PC-9 (cell line): ENCODE measurements around the gene RABL3. TPM values are rescaled to one million over a fixed set of nuclear protein-coding genes. Genes with fewer than 3 reads are reported as not detected.

Experiments used
- BruUV-seq: library from RNA; stranded (reverse); fragments of 400-500 nt; replicated peaks from 2 replicates; lab custom pipeline; 2021; lab: Mats Ljungman, UMichigan
- CTCF ChIA-PET: fragments of 300-600 bp; sonication (Branson Sonifier 250); formaldehyde crosslinking; loops from one replicate; lab custom pipeline; 2022; ENCODE audit warnings: antibody characterized with exemption; lab: Charles Lee
- POLR2A ChIA-PET: fragments of 300-600 bp; sonication (Branson Sonifier 250); formaldehyde crosslinking; loops from one replicate; lab custom pipeline; 2022; ENCODE audit warnings: antibody characterized with exemption; ENCODE audit not compliant: unreplicated experiment; lab: Charles Lee
- DNase-seq, 2 experiments: peaks; one replicate each; pipeline versions ENCODE4 v3.0.0 to v3.0.0-alpha.2; 2015 to 2022; ENCODE audit warnings: mixed read lengths in 1 of 2
- H2AFZ ChIP-seq: fragments of 200-600 bp; sonication (generic); 2 replicates; pipeline ENCODE4 v1.8.1; 2017; ENCODE audit warnings: antibody characterized with exemption
- H3F3A ChIP-seq: fragments of 200-600 bp; sonication (generic); 2 replicates; pipeline ENCODE4 v1.8.1; 2017; ENCODE audit warnings: antibody characterized with exemption, mild to moderate bottlenecking, low read depth; ENCODE audit not compliant: insufficient read depth
- H3K27ac ChIP-seq: fragments of 200-600 bp; sonication (generic); 2 replicates; pipeline ENCODE4 v1.6.1; 2016; ENCODE audit warnings: mixed run types
- H3K27me3 ChIP-seq: fragments of 200-600 bp; sonication (generic); 2 replicates; pipeline ENCODE4 v1.6.1; 2016; ENCODE audit warnings: low read depth, mixed run types; ENCODE audit not compliant: insufficient read depth
- H3K36me3 ChIP-seq: fragments of 200-600 bp; sonication (generic); 2 replicates; pipeline ENCODE4 v1.6.1; 2016; ENCODE audit warnings: low read depth, mixed run types
- H3K4me1 ChIP-seq: fragments of 200-600 bp; sonication (generic); replicated peaks from 2 replicates; pipeline ENCODE4 v1.6.1; 2016; ENCODE audit warnings: mixed run types; ENCODE audit not compliant: insufficient read depth
- H3K4me2 ChIP-seq: fragments of 200-600 bp; sonication (generic); 2 replicates; pipeline ENCODE4 v1.6.1; 2017; ENCODE audit warnings: mixed run types
- H3K4me3 ChIP-seq: fragments of 200-600 bp; sonication (generic); 2 replicates; pipeline ENCODE4 v1.6.1; 2016; ENCODE audit warnings: mixed run types
- H3K79me2 ChIP-seq: fragments of 200-600 bp; sonication (generic); 2 replicates; pipeline ENCODE4 v1.6.1; 2017; ENCODE audit warnings: low read depth, mixed run types
- H3K9me2 ChIP-seq: fragments of 200-600 bp; sonication (generic); 2 replicates; pipeline ENCODE4 v1.8.1; 2017; ENCODE audit warnings: mild to moderate bottlenecking; ENCODE audit not compliant: insufficient read depth
- H3K9me3 ChIP-seq: fragments of 200-600 bp; sonication (generic); 2 replicates; pipeline ENCODE4 v1.8.1; 2016; ENCODE audit warnings: low read depth; ENCODE audit not compliant: insufficient read depth
- H4K20me1 ChIP-seq: fragments of 200-600 bp; sonication (generic); 2 replicates; pipeline ENCODE4 v1.8.1; 2017; ENCODE audit not compliant: insufficient read depth
- CTCF ChIP-seq: fragments of 200-600 bp; sonication (generic); conservative IDR thresholded peaks from 2 replicates; pipeline ENCODE4 v1.6.1; 2017; ENCODE audit warnings: mixed run types, antibody characterized with exemption, mild to moderate bottlenecking, moderate library complexity
- EZH2 ChIP-seq: fragments of 200-600 bp; sonication (generic); IDR thresholded peaks from 2 replicates; pipeline ENCODE4 v1.8.0; 2017; ENCODE audit warnings: antibody characterized with exemption, low read depth
- intact Hi-C: fragments of 100-400 bp; cut with micrococcal nuclease; formaldehyde crosslinking; loops from one replicate; pipeline ENCODE4 v1.10.0; 2022; ENCODE audit not compliant: unreplicated experiment
- total RNA-seq: library from RNA; stranded (reverse); gene quantifications from 2 replicates; pipeline ENCODE4 v1.2.3, GENCODE V29; 2021

Gene RABL3
- total RNA-seq, 1 experiment from 2014 or later, result 29.8 TPM

DNA sequence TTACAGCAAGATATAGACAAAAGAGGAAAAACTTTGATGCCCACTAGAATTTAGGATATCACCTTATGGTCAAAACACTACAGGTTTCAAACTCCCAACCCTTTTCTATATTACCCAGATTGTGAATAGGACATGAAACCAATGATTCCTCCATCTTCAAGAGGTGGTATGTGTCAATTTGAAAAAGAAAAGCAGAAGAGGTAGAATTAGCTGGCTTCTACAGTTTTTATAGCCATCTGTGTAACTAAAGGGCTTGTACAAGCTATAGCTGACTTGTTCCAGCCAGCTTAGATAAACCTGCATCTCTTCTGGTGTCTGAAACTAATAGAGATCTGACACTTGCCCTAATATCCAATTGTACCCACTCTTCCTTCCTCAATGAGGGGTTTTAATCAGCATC, 35.4 kb downstream of the RABL3 start:
- H3K27ac ChIP-seq, result no peak overlapping the region
- intact Hi-C loops, result no loop called here

GRCh38 chr3:120705884-120706582, 36.3 kb downstream of the RABL3 start:
- H3K79me2 ChIP-seq, result no peaks in the 10 kb centered on the region
- ChIA-PET CTCF (no interaction called here), POLR2A (interaction anchor here (0.6 kb wide), 1 partner anchor 138 kb away, joined by 8 read pairs; no protein-coding TSS in a partner anchor)
- no TSS peak for BruUV-seq
- no peak for DNase-seq
- H3K9me2 ChIP-seq, result no peaks in the 10 kb centered on the region
- H3K4me2 ChIP-seq, result no peak overlapping the region
- no peaks in the 10 kb centered on the region; the same call in 1 of the 2 replicates for H4K20me1 ChIP-seq
- TF ChIP-seq EZH2, result no peak
- no peak for TF ChIP-seq CTCF
- H3K4me3 ChIP-seq, result no peak overlapping the region
- no peak overlapping the region for H3K27ac ChIP-seq
- intact Hi-C loops, result no loop called here
- no peak overlapping the region for H2AFZ ChIP-seq
- H3K36me3 ChIP-seq, result no peaks in the 10 kb centered on the region
- H3K4me1 ChIP-seq, result no peaks in the 10 kb centered on the region
- H3F3A ChIP-seq, result no peaks in the 10 kb centered on the region
- H3K27me3 ChIP-seq, result no peaks in the 10 kb centered on the region
- H3K9me3 ChIP-seq, result no peaks in the 10 kb centered on the region

More for the DNA sequence above, 35.4 kb downstream of the RABL3 start:
- no peaks in the 10 kb centered on the region for H3K36me3 ChIP-seq
- no peaks in the 10 kb centered on the region for H3K9me3 ChIP-seq
- no peaks in the 10 kb centered on the region for H3K79me2 ChIP-seq
- H2AFZ ChIP-seq, result no peak overlapping the region
- no peaks in the 10 kb centered on the region for H4K20me1 ChIP-seq
- H3K27me3 ChIP-seq, result no peaks in the 10 kb centered on the region
- BruUV-seq, result no TSS peak
- TF ChIP-seq EZH2, result no peak
- TF ChIP-seq CTCF, result no peak
- CTCF ChIA-PET, result no interaction called here
- POLR2A ChIA-PET, result no interaction called here
- H3K9me2 ChIP-seq, result no peaks in the 10 kb centered on the region
- no peaks in the 10 kb centered on the region for H3F3A ChIP-seq
- H3K4me2 ChIP-seq, result no peak overlapping the region
- no peak overlapping the region for H3K4me3 ChIP-seq
- no peak for DNase-seq
- no peaks in the 10 kb centered on the region for H3K4me1 ChIP-seq

DNA sequence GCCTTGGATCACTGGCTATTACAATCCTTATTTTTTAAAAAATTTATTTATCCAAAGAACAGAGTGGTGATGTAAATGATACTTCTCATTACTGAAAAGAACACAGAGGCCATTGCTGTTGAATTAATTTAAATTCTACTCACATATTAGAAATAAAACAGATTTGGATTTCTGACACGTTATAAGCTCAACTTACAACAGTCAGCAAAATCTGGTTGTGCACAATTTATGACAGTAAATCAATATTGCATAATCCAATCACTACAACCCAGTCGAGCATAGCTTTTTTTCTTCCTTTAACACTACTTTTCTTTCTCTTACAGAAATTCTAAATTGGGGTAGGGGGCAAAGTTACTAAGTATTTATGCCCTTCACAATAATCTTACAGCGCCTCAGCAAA, 43.0 kb downstream of the RABL3 start:
- Histone ChIP-seq H3K9me3 (no peaks in the 10 kb centered on the region), H3F3A (no peaks in the 10 kb centered on the region), H4K20me1 (no peaks in the 10 kb centered on the region; the same call in 1 of the 2 replicates), H3K4me2 (no peak overlapping the region), H3K27me3 (no peaks in the 10 kb centered on the region), H3K79me2 (no peaks in the 10 kb centered on the region), H3K27ac (no peak overlapping the region), H3K4me1 (no peaks in the 10 kb centered on the region), H3K9me2 (no peaks in the 10 kb centered on the region), H2AFZ (no peak overlapping the region), H3K36me3 (no peaks in the 10 kb centered on the region), H3K4me3 (no peak overlapping the region)
- ChIA-PET CTCF (no interaction called here), POLR2A (no interaction called here)
- DNase-seq, result no peak
- no TSS peak for BruUV-seq
- intact Hi-C loops, result no loop called here
- TF ChIP-seq EZH2, result no peak
- no peak for TF ChIP-seq CTCF
